K562 (cell line): Measurements from ENCODE around the gene C2orf69. TPM values are rescaled to one million over a fixed set of nuclear protein-coding genes. Genes with fewer than 3 reads are reported as not detected.
A peak's percentile ranks its signal among the peaks of the same experiment; 100 is the strongest.

Experiments used
- ATF7 ChIP-seq: fragments of 450-650 bp; IDR thresholded peaks from 2 replicates; pipeline ENCODE4 v1.7.1; 2014; ENCODE audit warnings: mild to moderate bottlenecking, moderate library complexity
- BRD9 ChIP-seq: fragments of 450-650 bp; IDR thresholded peaks from 2 replicates; pipeline ENCODE4 v1.6.1; 2018; ENCODE audit warnings: low read depth; ENCODE audit not compliant: partially characterized antibody
- E4F1 ChIP-seq: fragments of 250-450 bp; sonication (Bioruptor Pico); IDR thresholded peaks from 2 replicates; pipeline ENCODE4 v1.5.0; 2021; ENCODE audit warnings: mild to moderate bottlenecking, borderline replicate concordance
- FOXJ2 ChIP-seq: fragments of 200-800 bp; sonication (Bioruptor generic); IDR thresholded peaks from 2 replicates; pipeline ENCODE4 v1.6.1; 2016; ENCODE audit warnings: missing genetic modification characterization, missing compliant biosample characterization
- FOXP4 ChIP-seq: sonication (generic); formaldehyde crosslinking; IDR thresholded peaks from 2 replicates; pipeline ENCODE4 v1.8.0; 2022; ENCODE audit warnings: mild to moderate bottlenecking, missing genetic modification reagents, borderline replicate concordance
- HBP1 ChIP-seq: fragments of 450-650 bp; formaldehyde crosslinking; IDR thresholded peaks from 2 replicates; pipeline ENCODE4 v1.4.0; 2022; ENCODE audit warnings: missing genetic modification characterization
- HNRNPL ChIP-seq: fragments of 200-400 bp; formaldehyde crosslinking; IDR thresholded peaks from 2 replicates; pipeline ENCODE4 v1.6.1; 2017; ENCODE audit warnings: low read depth, mild to moderate bottlenecking, low read length
- NR2F6 ChIP-seq: fragments of 450-650 bp; formaldehyde crosslinking; IDR thresholded peaks from 2 replicates; pipeline ENCODE4 v1.4.0; 2020; ENCODE audit warnings: mild to moderate bottlenecking
- PHF8 ChIP-seq: fragments of 200-600 bp; sonication (generic); IDR thresholded peaks from 2 replicates; pipeline ENCODE4 v1.6.1; 2012; ENCODE audit warnings: mixed run types, mild to moderate bottlenecking, inconsistent platforms, low read length, moderate library complexity, borderline replicate concordance
- SETDB1 ChIP-seq: IDR thresholded peaks from one replicate; pipeline ENCODE4 v1.6.1; 2012; ENCODE audit warnings: low read length, control low read depth, inconsistent platforms
- TRIM25 ChIP-seq: fragments of 450-650 bp; IDR thresholded peaks from 2 replicates; pipeline ENCODE4 v1.7.0; 2016; ENCODE audit warnings: borderline replicate concordance
- VEZF1 ChIP-seq: fragments of 200-800 bp; sonication (Bioruptor generic); IDR thresholded peaks from 2 replicates; pipeline ENCODE4 v1.6.1; 2017; ENCODE audit warnings: missing genetic modification characterization, missing compliant biosample characterization
- ZBTB12 ChIP-seq: fragments of 250-450 bp; sonication (Bioruptor Pico); IDR thresholded peaks from 2 replicates; pipeline ENCODE4 v1.4.0; 2020
- ZNF133 ChIP-seq: fragments of 250-450 bp; sonication (Bioruptor Pico); IDR thresholded peaks from 2 replicates; pipeline ENCODE4 v1.4.0; 2020; ENCODE audit warnings: mild to moderate bottlenecking
- ZNF184 ChIP-seq: sonication (generic); formaldehyde crosslinking; IDR thresholded peaks from 2 replicates; pipeline ENCODE4 v1.5.0; 2020; ENCODE audit warnings: missing genetic modification reagents
- ZNF436 ChIP-seq: fragments of 250-450, 450-650 bp; sonication (Bioruptor Pico); formaldehyde crosslinking; IDR thresholded peaks from 2 replicates; pipeline ENCODE4 v1.7.0; 2020; ENCODE audit warnings: mild to moderate bottlenecking
- polyA plus RNA-seq, 8 experiments: library from polyadenylated mRNA; depleted of rRNA in 4 of 8; stranded (reverse) in 5 of 8; unstranded in 3 of 8; fragments of >200 nt; fragmentation: Nextera tagmentation in 2 of 8; fragmentation: Illumina TruSeq in 1 of 8; extraction: Ambion mirVana in 2 of 8; extraction: Trizol in 1 of 8; gene quantifications; 2 replicates each; pipeline versions ENCODE4 v1.2.1 to v1.2.3, GENCODE V29; 2011 to 2014; ENCODE audit warnings: inconsistent platforms in 1 of 8, missing spikeins in 1 of 8
- total RNA-seq, 7 experiments: library from RNA; depleted of rRNA in 6 of 7; stranded (reverse); fragments of >200 nt in 6 of 7; fragmentation: Illumina TruSeq in 2 of 7; extraction: Trizol in 2 of 7; gene quantifications; 2 replicates each; pipeline versions ENCODE4 v1.2.1 to v1.2.3, GENCODE V29; 2011 to 2021; ENCODE audit warnings: low replicate concordance in 1 of 7

Gene C2orf69
- total and polyA plus RNA-seq, 9 of the 15 experiments (the other 6 are each of a cell fraction or from before 2014, with no cell fraction given) = 3.4 to 9.8 (median 5.7) TPM

GRCh38 chr2:199955339-199956061 lies 44.4 kb downstream of the C2orf69 start, which contains the start of the genes MAIP1 and TYW5 (continued):
- TF ChIP-seq VEZF1 (CRISPR knock-in tag) (no peak), SETDB1 (no peak), FOXJ2 (no peak), HBP1 (CRISPR knock-in tag) (no peak), E4F1 (CRISPR knock-in tag) (no peak), ZNF184 (no peak), HNRNPL (no peak), PHF8 (peak; percentile 80; the same call in 1 of the 2 replicates), BRD9 (no peak), TRIM25 (no peak), FOXP4 (CRISPR knock-in tag) (peak; percentile 13; the same call in 1 of the 2 replicates), ZNF436 (no peak), ZBTB12 (CRISPR knock-in tag) (no peak), ATF7 (peak; percentile 78), NR2F6 (CRISPR knock-in tag) (no peak), ZNF133 (CRISPR knock-in tag) (no peak)
